Adrenal gland (tissue), 12 donors: ENCODE data around the gene TRAPPC10. TPM values are rescaled to one million over a fixed set of nuclear protein-coding genes. Genes with fewer than 3 reads are reported as not detected.

Experiments
- DNase-seq, 7 donors: peaks; one replicate each; pipeline ENCODE4 v3.0.0-alpha.2; 2019 to 2020
- H3K27ac ChIP-seq, 5 donors: fragments of 200-600 bp; sonication (generic) in 4 of 5; 1 replicate in 3 of 5; 2 replicates in 2 of 5; pipeline versions ENCODE4 v1.5.1 to v1.8.0; 2016 to 2020; ENCODE audit warnings: mild to moderate bottlenecking in 1 of 5
- H3K27me3 ChIP-seq: fragments of 200-600 bp; 2 replicates; pipeline ENCODE4 v1.8.0; 2021
- H3K36me3 ChIP-seq, 2 donors: fragments of 200-600 bp; replicated peaks in 1 of 2; 1 replicate in 1 of 2; 2 replicates in 1 of 2; pipeline versions ENCODE4 v1.5.1 to v1.8.0; 2018 to 2022
- H3K4me1 ChIP-seq, 2 donors: fragments of 200-600 bp; replicated peaks in 1 of 2; 1 replicate in 1 of 2; 2 replicates in 1 of 2; pipeline versions ENCODE4 v1.5.1 to v1.8.0; 2018 to 2021
- H3K4me3 ChIP-seq, 4 donors: fragments of 200-600 bp; sonication (generic) in 3 of 4; one replicate each; pipeline ENCODE4 v1.5.1; 2016 to 2018
- H3K9me3 ChIP-seq, 3 donors: fragments of 200-600 bp; sonication (generic) in 1 of 3; replicated peaks in 1 of 3; 1 replicate in 2 of 3; 2 replicates in 1 of 3; pipeline versions ENCODE4 v1.5.1 to v1.8.0; 2016 to 2021
- CTCF ChIP-seq, 6 experiments: fragments of 450-650 bp in 4 of 6; fragments of 200-600 bp in 2 of 6; sonication (generic) in 1 of 6; IDR thresholded peaks; 1 replicate in 5 of 6; 2 replicates in 1 of 6; pipeline versions ENCODE4 v1.5.1 to v1.8.0; 2016 to 2021; ENCODE audit warnings: antibody characterized with exemption in 6 of 6, mild to moderate bottlenecking in 2 of 6, moderate library complexity in 1 of 6
- POLR2A ChIP-seq, 2 donors: fragments of 450-650 bp; IDR thresholded peaks; one replicate each; pipeline ENCODE4 v1.6.1; 2017; ENCODE audit warnings: antibody characterized with exemption in 2 of 2, mild to moderate bottlenecking in 2 of 2, moderate library complexity in 1 of 2
- WGBS, 4 donors: extraction: QIAGEN DNeasy Blood & Tissue Kit in 2 of 4; methylation state at CpG; one replicate each; pipeline versions ENCODE4 v1.1.5 to v1.1.7; 2013 to 2017; 5-methylcytosine and 5-hydroxymethylcytosine counted together
- intact Hi-C, 2 donors: fragments of 100-400 bp; cut with DNase I; formaldehyde crosslinking; loops; one replicate each; pipeline versions ENCODE4 v1.14.1 to v1.15.0; 2022 to 2023
- polyA plus RNA-seq, 3 donors: library from polyadenylated mRNA; stranded (reverse); fragments of 200-250 nt in 2 of 3; fragments of 350-450 nt in 1 of 3; fragmentation: Illumina TruSeq in 1 of 3; extraction: RNeasy Lipid Tissue Mini Kit (QIAGEN cat#74804) in 1 of 3; gene quantifications; one replicate each; pipeline ENCODE4 v1.2.3, GENCODE V29; 2013 to 2014
- total RNA-seq, 9 donors: library from RNA; depleted of rRNA in 4 of 9; stranded (reverse); fragments of >200 nt in 4 of 9; fragments of 120-200 nt in 1 of 9; fragmentation: NEBNext Ultra II Directional in 1 of 9; extraction: Animal tissue kit (Norgen Biotek cat#: 25700) in 1 of 9; gene quantifications; one replicate each; pipeline versions ENCODE4 v1.1.0 to v1.2.4, GENCODE V29; 2013 to 2023
- donor health status: healthy with polysubstance abuse.
- donor health status: Bipolar disorder and iron deficiency.
- donor health status: DM: yes; HTN: yes; CAD: no.
- donor health status: DM: no; HTN: no; CAD: no.
- donor health status: DM: no; HTN: no; CAD: no.
- donor health status: DM: yes; HTN: yes; CAD: no.

TRAPPC10 gene
- total and polyA plus RNA-seq, 12 donors, result 5.2 to 34.3 (median 24.7) TPM

GRCh38 chr21:43978060-43978459, 34.0 kb upstream of the TRAPPC10 start:
- 93 to 96% (median 95%) methylated on average over 10 of the region's 10 CpGs for WGBS, 4 donors
- H3K4me3 ChIP-seq, result no peak overlapping the region
- no peaks in the 10 kb centered on the region for H3K9me3 ChIP-seq
- H3K4me1 ChIP-seq, result no peaks in the 10 kb centered on the region
- TF ChIP-seq POLR2A (IDR thresholded peaks at IDR 0.05) (no peak), CTCF (IDR thresholded peaks at IDR 0.05) (no peak)
- intact Hi-C loops, result no loop called here
- H3K27me3 ChIP-seq, result no peaks in the 10 kb centered on the region
- DNase-seq, result no peak
- peaks cover 0 to 35% of the 10 kb centered on the region in 2 donors for H3K36me3 ChIP-seq
- H3K27ac ChIP-seq, result no peak overlapping the region

GRCh38 chr21:43979654-43980053, 32.5 kb upstream of the TRAPPC10 start:
- peaks cover 0 to 37% of the 10 kb centered on the region in 2 donors for H3K36me3 ChIP-seq
- H3K4me1 ChIP-seq, result no peaks in the 10 kb centered on the region
- no peak overlapping the region for H3K4me3 ChIP-seq
- no peak for DNase-seq
- no peak overlapping the region for H3K27ac ChIP-seq
- TF ChIP-seq CTCF (IDR thresholded peaks at IDR 0.05) (no peak), POLR2A (IDR thresholded peaks at IDR 0.05) (no peak)
- no peaks in the 10 kb centered on the region for H3K9me3 ChIP-seq
- no peaks in the 10 kb centered on the region for H3K27me3 ChIP-seq
- intact Hi-C loops, result no loop called here
- 82 to 91% (median 85%) methylated on average over 7 of the region's 7 CpGs for WGBS, 4 donors

- intact Hi-C loops, result no loop called here
- H3K36me3 ChIP-seq, result peaks cover 0 to 37% of the 10 kb centered on the region in 2 donors
- H3K27me3 ChIP-seq, result no peaks in the 10 kb centered on the region
- WGBS, 4 donors, result 87 to 100% (median 88%) methylated on average over 1 to 26 of the region's 26 CpGs
- no peak overlapping the region for H3K27ac ChIP-seq
- H3K4me1 ChIP-seq, result no peaks in the 10 kb centered on the region
- no peak for TF ChIP-seq CTCF (IDR thresholded peaks at IDR 0.05)
- TF ChIP-seq POLR2A (IDR thresholded peaks at IDR 0.05), result no peak
- H3K9me3 ChIP-seq, result no peaks in the 10 kb centered on the region
- no peak overlapping the region for H3K4me3 ChIP-seq
- DNase-seq, result no peak
Measured at GRCh38 chr21:43981151-43981870, 30.8 kb upstream of the TRAPPC10 start.

- Histone ChIP-seq H3K27me3 (no peaks in the 10 kb centered on the region), H3K4me1 (no peaks in the 10 kb centered on the region), H3K4me3 (no peak overlapping the region), H3K27ac (no peak overlapping the region), H3K36me3 (peaks cover 0 to 37% of the 10 kb centered on the region in 2 donors), H3K9me3 (no peaks in the 10 kb centered on the region)
- TF ChIP-seq POLR2A (IDR thresholded peaks at IDR 0.05) (no peak), CTCF (IDR thresholded peaks at IDR 0.05) (no peak)
- 73 to 91% (median 88%) methylated on average over 3 to 13 of the region's 13 CpGs for whole genome bisulfite sequencing, 4 donors
- intact Hi-C loops, result no loop called here
- no peak for DNase-seq
Measured at GRCh38 chr21:43981871-43982210, 30.3 kb upstream of the TRAPPC10 start.
